HFF-Myc (cell line): ENCODE measurements around the gene COMMD1.

ENCODE experiments used
- DNase-seq: peaks from one replicate; pipeline ENCODE4 v3.0.0-alpha.2; 2011; ENCODE audit warnings: low read depth; ENCODE audit errors: extremely low read depth
- H3K4me3 ChIP-seq: replicated peaks from 2 replicates; pipeline ENCODE4 v1.5.1; 2011; ENCODE audit warnings: low read depth, mild to moderate bottlenecking, control low read depth, low read length
- CTCF ChIP-seq: IDR thresholded peaks from 2 replicates; pipeline ENCODE4 v1.5.1; 2012; ENCODE audit warnings: mild to moderate bottlenecking, low read depth, low read length, control low read depth; ENCODE audit errors: missing control alignments

The COMMD1 gene

GRCh38 chr2:62046141-62046540 is 140.7 kb downstream of the COMMD1 start:
- H3K4me3 ChIP-seq, result no peak overlapping the region
- no peak for DNase-seq
- TF ChIP-seq CTCF, result no peak

- TF ChIP-seq CTCF, result no peak
- H3K4me3 ChIP-seq, result no peak overlapping the region
- DNase-seq, result no peak
These were observed 145.1 kb downstream of the COMMD1 start for GRCh38 chr2:62050456-62051045.

- H3K4me3 ChIP-seq, result no peak overlapping the region
- DNase-seq, result no peak
- TF ChIP-seq CTCF, result no peak
These were observed 148.7 kb downstream of the COMMD1 start for GRCh38 chr2:62054029-62054791.

GRCh38 chr2:62054916-62055450 is 149.5 kb downstream of the COMMD1 start:
- H3K4me3 ChIP-seq, result no peak overlapping the region
- no peak for DNase-seq
- TF ChIP-seq CTCF, result no peak

- no peak for TF ChIP-seq CTCF
- H3K4me3 ChIP-seq, result no peak overlapping the region
- no peak for DNase-seq
These were observed 150.4 kb downstream of the COMMD1 start for GRCh38 chr2:62055724-62056336.

- DNase-seq, result no peak
- H3K4me3 ChIP-seq, result no peak overlapping the region
- no peak for TF ChIP-seq CTCF
These were observed 150.9 kb downstream of the COMMD1 start for GRCh38 chr2:62056341-62056740.
